ENCODE results near the gene SLC4A11.

- TF ChIP-seq, protein P1, sequence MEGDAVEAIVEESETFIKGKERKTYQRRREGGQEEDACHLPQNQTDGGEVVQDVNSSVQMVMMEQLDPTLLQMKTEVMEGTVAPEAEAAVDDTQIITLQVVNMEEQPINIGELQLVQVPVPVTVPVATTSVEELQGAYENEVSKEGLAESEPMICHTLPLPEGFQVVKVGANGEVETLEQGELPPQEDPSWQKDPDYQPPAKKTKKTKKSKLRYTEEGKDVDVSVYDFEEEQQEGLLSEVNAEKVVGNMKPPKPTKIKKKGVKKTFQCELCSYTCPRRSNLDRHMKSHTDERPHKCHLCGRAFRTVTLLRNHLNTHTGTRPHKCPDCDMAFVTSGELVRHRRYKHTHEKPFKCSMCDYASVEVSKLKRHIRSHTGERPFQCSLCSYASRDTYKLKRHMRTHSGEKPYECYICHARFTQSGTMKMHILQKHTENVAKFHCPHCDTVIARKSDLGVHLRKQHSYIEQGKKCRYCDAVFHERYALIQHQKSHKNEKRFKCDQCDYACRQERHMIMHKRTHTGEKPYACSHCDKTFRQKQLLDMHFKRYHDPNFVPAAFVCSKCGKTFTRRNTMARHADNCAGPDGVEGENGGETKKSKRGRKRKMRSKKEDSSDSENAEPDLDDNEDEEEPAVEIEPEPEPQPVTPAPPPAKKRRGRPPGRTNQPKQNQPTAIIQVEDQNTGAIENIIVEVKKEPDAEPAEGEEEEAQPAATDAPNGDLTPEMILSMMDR (IDR thresholded peaks at IDR 0.05), result peak in 2 of 7 experiments; percentile 18 to 25
- no peak for TF ChIP-seq POLR2A (IDR thresholded peaks at IDR 0.05)
Measured at GRCh38 chr20:3276680-3277015, 37.7 kb upstream of the SLC4A11 start.
